B cell (primary cell): ENCODE measurements around the gene PSMF1. TPM values are rescaled to one million over a fixed set of nuclear protein-coding genes. Genes with fewer than 3 reads are reported as not detected.
"Not testable (repeated sequence)": the region's sequence is repeated elsewhere in the genome, so short reads cannot be mapped to it uniquely, and the experiment has no call there.

ENCODE experiments used
- ATAC-seq: fragments of 200-7000 bp; cut with Tn5 transposase; one replicate; pipeline ENCODE4 v1.10.0; 2021; ENCODE audit warnings: low read depth, mild to moderate bottlenecking, moderate number of reproducible peaks, moderate library complexity
- CTCF ChIA-PET: fragments of 350-600 bp; sonication (Branson Sonifier 250); formaldehyde crosslinking; loops from one replicate; lab custom pipeline; 2021; ENCODE audit warnings: antibody characterized with exemption, inconsistent platforms; lab: Charles Lee
- POLR2A ChIA-PET: fragments of 350-600 bp; sonication (Branson Sonifier 250); formaldehyde crosslinking; loops from one replicate; lab custom pipeline; 2021; ENCODE audit warnings: antibody characterized with exemption; lab: Charles Lee
- DNase-seq: peaks from one replicate; pipeline ENCODE4 v3.0.0; 2013
- H2AFZ ChIP-seq: 2 replicates; pipeline ENCODE4 v1.6.1; 2012; ENCODE audit warnings: mild to moderate bottlenecking, low read depth, low read length; ENCODE audit not compliant: insufficient read depth, poor library complexity, severe bottlenecking
- H3K27ac ChIP-seq, 2 donors: 1 replicate in 1 of 2; 2 replicates in 1 of 2; pipeline ENCODE4 v1.5.1; 2012 to 2013; ENCODE audit warnings: low read length in 2 of 2, mild to moderate bottlenecking in 2 of 2, moderate library complexity in 1 of 2
- H3K27me3 ChIP-seq, 4 experiments: fragments of 200-600 bp in 1 of 4; sonication (generic) in 1 of 4; replicated peaks in 1 of 4; 1 replicate in 2 of 4; 2 replicates in 2 of 4; pipeline versions ENCODE4 v1.6.1 to v1.7.0; 2013 to 2016; ENCODE audit warnings: low read length in 3 of 4, mild to moderate bottlenecking in 2 of 4, mixed read lengths in 1 of 4, moderate library complexity in 1 of 4; ENCODE audit not compliant: insufficient read depth in 4 of 4, control insufficient read depth in 3 of 4; ENCODE audit errors: control extremely low read depth in 1 of 4
- H3K36me3 ChIP-seq, 2 experiments: replicated peaks in 1 of 2; 1 replicate in 1 of 2; 2 replicates in 1 of 2; pipeline versions ENCODE4 v1.6.1 to v1.7.1; 2013; ENCODE audit warnings: low read length in 1 of 2; ENCODE audit not compliant: insufficient read depth in 2 of 2, control insufficient read depth in 1 of 2; ENCODE audit errors: control extremely low read depth in 1 of 2, extremely low read depth in 1 of 2
- H3K4me1 ChIP-seq, 2 donors: fragments of 200-600 bp in 1 of 2; sonication (generic) in 1 of 2; 1 replicate in 1 of 2; 2 replicates in 1 of 2; pipeline versions ENCODE4 v1.5.1 to v1.6.1; 2013 to 2017; ENCODE audit warnings: low read length in 2 of 2; ENCODE audit not compliant: control insufficient read depth in 2 of 2, insufficient read depth in 2 of 2
- H3K4me2 ChIP-seq: replicated peaks from 2 replicates; pipeline ENCODE3; 2012; ENCODE audit warnings: mild to moderate bottlenecking, low read depth, low read length; ENCODE audit not compliant: poor library complexity, severe bottlenecking
- H3K4me3 ChIP-seq, 5 experiments: fragments of 200-600 bp in 1 of 5; sonication (generic) in 1 of 5; 1 replicate in 3 of 5; 2 replicates in 2 of 5; pipeline versions ENCODE4 v1.5.1 to v1.7.0; 2011 to 2016; ENCODE audit warnings: low read length in 4 of 5, mild to moderate bottlenecking in 4 of 5, low read depth in 2 of 5, control low read depth in 1 of 5, moderate library complexity in 1 of 5; ENCODE audit not compliant: insufficient read depth in 1 of 5; ENCODE audit errors: control extremely low read depth in 1 of 5, extremely low read depth in 1 of 5
- H3K79me2 ChIP-seq: fragments of 200-600 bp; sonication (generic); one replicate; pipeline ENCODE4 v1.6.0; 2016; ENCODE audit warnings: low read length; ENCODE audit not compliant: control insufficient read depth, insufficient read depth
- H3K9ac ChIP-seq: fragments of 200-600 bp; sonication (generic); 2 replicates; pipeline ENCODE4 v1.6.1; 2017; ENCODE audit warnings: mild to moderate bottlenecking, low read length, moderate library complexity
- H3K9me3 ChIP-seq, 3 donors: one replicate each; pipeline versions ENCODE4 v1.6.1 to v1.7.1; 2013; ENCODE audit warnings: low read length in 2 of 3; ENCODE audit not compliant: control insufficient read depth in 2 of 3, insufficient read depth in 1 of 3; ENCODE audit errors: control extremely low read depth in 1 of 3
- H4K20me1 ChIP-seq: 2 replicates; pipeline ENCODE4 v1.6.0; 2012; ENCODE audit warnings: mild to moderate bottlenecking, low read length; ENCODE audit not compliant: insufficient read depth, control insufficient read depth, poor library complexity, severe bottlenecking
- H3K27ac Mint-ChIP-seq: one replicate; pipeline ENCODE4 v1.8.0; 2021; ENCODE audit warnings: mixed read lengths
- H3K27me3 Mint-ChIP-seq: one replicate; pipeline ENCODE4 v1.8.0; 2021; ENCODE audit warnings: mixed read lengths
- H3K4me1 Mint-ChIP-seq: one replicate; pipeline ENCODE4 v1.8.0; 2021; ENCODE audit warnings: mixed read lengths
- H3K4me3 Mint-ChIP-seq: one replicate; pipeline ENCODE4 v1.8.0; 2021; ENCODE audit warnings: mixed read lengths
- H3K9me3 Mint-ChIP-seq: one replicate; pipeline ENCODE4 v1.8.0; 2022; ENCODE audit warnings: mixed read lengths; ENCODE audit not compliant: insufficient read depth
- CTCF ChIP-seq: fragments of 200-600 bp; IDR thresholded peaks from one replicate; pipeline ENCODE4 v1.8.0; 2022; ENCODE audit warnings: antibody characterized with exemption, mild to moderate bottlenecking
- EZH2 ChIP-seq: IDR thresholded peaks from 2 replicates; pipeline ENCODE4 v1.6.1; 2012; ENCODE audit warnings: borderline replicate concordance, low read depth, mild to moderate bottlenecking, moderate library complexity, low read length; ENCODE audit not compliant: insufficient read depth, poor library complexity, severe bottlenecking
- WGBS: methylation state at CpG from one replicate; pipeline ENCODE4 v1.1.5; 2013; ENCODE audit warnings: missing lambda C conversion rate; ENCODE audit not compliant: insufficient coverage; 5-methylcytosine and 5-hydroxymethylcytosine counted together
- intact Hi-C: fragments of 100-400 bp; cut with micrococcal nuclease; formaldehyde crosslinking; loops from one replicate; pipeline ENCODE4 v1.10.0; 2022
- polyA plus RNA-seq: library from polyadenylated mRNA; depleted of rRNA; stranded (reverse); fragments of >200 nt; gene quantifications from 2 replicates; pipeline ENCODE4 v1.2.3, GENCODE V29; 2012
- total RNA-seq, 2 donors: library from RNA; stranded (reverse); fragments of 120-200 nt in 1 of 2; gene quantifications; 1 replicate in 1 of 2; 2 replicates in 1 of 2; pipeline versions ENCODE4 v1.2.3 to v1.2.4, GENCODE V29; 2013 to 2022

PSMF1 gene
- total and polyA plus RNA-seq, 2 donors (not counting 1 experiment from before 2014, with no cell fraction given), result 113 to 132 TPM

- Histone ChIP-seq H4K20me1 (peaks cover 47% of the 10 kb centered on the region), H3K79me2 (no peaks in the 10 kb centered on the region), H3K27me3 (no peaks in the 10 kb centered on the region), H3K9me3 (no peaks in the 10 kb centered on the region), H3K4me2 (no peak overlapping the region), H3K4me1 (no peaks in the 10 kb centered on the region), H3K9ac (no peak overlapping the region), H3K36me3 (peaks cover 16 to 37% of the 10 kb centered on the region in 2 experiments), H2AFZ (no peak overlapping the region), H3K4me3 (no peak overlapping the region), H3K27ac (no peak overlapping the region)
- Mint-ChIP-seq H3K27ac (no peak overlapping the region), H3K4me3 (no peak overlapping the region), H3K4me1 (peaks cover 3% of the 10 kb centered on the region), H3K27me3 (no peaks in the 10 kb centered on the region), H3K9me3 (no peaks in the 10 kb centered on the region)
- no peak for TF ChIP-seq CTCF
- no peak for TF ChIP-seq EZH2
- POLR2A ChIA-PET, result no interaction called here
- DNase-seq (no peak), ATAC-seq (no peak)
- CTCF ChIA-PET, result no interaction called here
- 90% methylated on average over 2 of the region's 5 CpGs for WGBS
- intact Hi-C loops, result no loop called here
Observed at GRCh38 chr20:1146957-1147356, 28.6 kb downstream of the PSMF1 start.

GRCh38 chr20:1149812-1150211 is 31.4 kb downstream of the PSMF1 start:
- H3K4me3 Mint-ChIP-seq, DNase-seq, H2AFZ ChIP-seq, intact Hi-C loops, ATAC-seq, H3K9ac ChIP-seq, H3K4me3 ChIP-seq, H3K9me3 ChIP-seq, H3K27me3 ChIP-seq, H3K9me3 Mint-ChIP-seq, H3K4me2 ChIP-seq, H3K4me1 ChIP-seq, H3K27ac ChIP-seq, H3K27me3 Mint-ChIP-seq, H3K27ac Mint-ChIP-seq, POLR2A ChIA-PET, CTCF ChIA-PET, H3K4me1 Mint-ChIP-seq, H3K79me2 ChIP-seq: not testable (repeated sequence)
- no CpG with 5 or more reads among the region's 2 CpGs for WGBS
- H3K36me3 ChIP-seq, result peaks cover 36 to 45% of the 10 kb centered on the region in 2 experiments
- H4K20me1 ChIP-seq, result peaks cover 44% of the 10 kb centered on the region
